ENCODE data around the gene NAA60.

DNA sequence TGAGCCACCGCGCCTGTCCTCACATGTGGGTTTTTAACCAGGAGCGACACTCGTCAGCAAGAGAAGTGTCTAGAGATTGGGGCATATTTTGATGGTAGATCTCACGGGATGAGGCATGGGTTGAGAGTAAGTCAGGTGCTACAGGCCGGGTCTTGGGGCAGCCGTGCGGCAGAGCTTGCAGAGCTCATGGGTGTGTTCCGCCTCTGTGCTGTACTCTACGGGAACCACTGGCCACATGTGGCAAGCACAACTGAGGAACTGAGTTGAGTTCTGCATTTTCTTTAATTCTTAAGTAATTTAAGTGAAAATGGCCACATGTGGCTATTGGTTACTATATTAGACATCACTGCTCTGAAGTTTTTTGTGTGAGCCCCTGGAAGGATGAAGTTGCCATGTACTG lies 66.9 kb downstream of the NAA60 start:
- TF ChIP-seq, protein P1, sequence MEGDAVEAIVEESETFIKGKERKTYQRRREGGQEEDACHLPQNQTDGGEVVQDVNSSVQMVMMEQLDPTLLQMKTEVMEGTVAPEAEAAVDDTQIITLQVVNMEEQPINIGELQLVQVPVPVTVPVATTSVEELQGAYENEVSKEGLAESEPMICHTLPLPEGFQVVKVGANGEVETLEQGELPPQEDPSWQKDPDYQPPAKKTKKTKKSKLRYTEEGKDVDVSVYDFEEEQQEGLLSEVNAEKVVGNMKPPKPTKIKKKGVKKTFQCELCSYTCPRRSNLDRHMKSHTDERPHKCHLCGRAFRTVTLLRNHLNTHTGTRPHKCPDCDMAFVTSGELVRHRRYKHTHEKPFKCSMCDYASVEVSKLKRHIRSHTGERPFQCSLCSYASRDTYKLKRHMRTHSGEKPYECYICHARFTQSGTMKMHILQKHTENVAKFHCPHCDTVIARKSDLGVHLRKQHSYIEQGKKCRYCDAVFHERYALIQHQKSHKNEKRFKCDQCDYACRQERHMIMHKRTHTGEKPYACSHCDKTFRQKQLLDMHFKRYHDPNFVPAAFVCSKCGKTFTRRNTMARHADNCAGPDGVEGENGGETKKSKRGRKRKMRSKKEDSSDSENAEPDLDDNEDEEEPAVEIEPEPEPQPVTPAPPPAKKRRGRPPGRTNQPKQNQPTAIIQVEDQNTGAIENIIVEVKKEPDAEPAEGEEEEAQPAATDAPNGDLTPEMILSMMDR (IDR thresholded peaks at IDR 0.05) = no peak
- no peak for TF ChIP-seq POLR2A (IDR thresholded peaks at IDR 0.05)
- TF ChIP-seq EP300 (IDR thresholded peaks at IDR 0.05) = no peak
- TF ChIP-seq POLR2AphosphoS5 (IDR thresholded peaks at IDR 0.05) = no peak

All from stomach (tissue), 4 donors.